AG08395 (cell line): Measurements from ENCODE around the gene TMEM52.

Source experiments
- DNase-seq: peaks from one replicate; pipeline ENCODE4 v3.0.0; 2012; ENCODE audit warnings: mixed read lengths, low spot score

TMEM52 gene

GRCh38 chr1:1926346-1926811, 7.3 kb upstream of the TMEM52 start:
- no peak for DNase-seq

- DNase-seq, result no peak
These were observed 6.6 kb upstream of the TMEM52 start for GRCh38 chr1:1925437-1926345.

GRCh38 chr1:1924849-1925248, 5.8 kb upstream of the TMEM52 start:
- no peak for DNase-seq

GRCh38 chr1:1924386-1924785, 5.3 kb upstream of the TMEM52 start:
- no peak for DNase-seq

- DNase-seq, result no peak
These were observed 4.1 kb upstream of the TMEM52 start for GRCh38 chr1:1922956-1923833.

GRCh38 chr1:1922702-1922955, 3.5 kb upstream of the TMEM52 start:
- DNase-seq, result no peak

- DNase-seq, result no peak
These were observed 3.0 kb upstream of the TMEM52 start for GRCh38 chr1:1921901-1922701.

GRCh38 chr1:1921459-1921862, 2.4 kb upstream of the TMEM52 start:
- DNase-seq, result no peak

GRCh38 chr1:1920608-1921458, 1.8 kb upstream of the TMEM52 start:
- DNase-seq, result no peak

GRCh38 chr1:1920057-1920607, 1.1 kb upstream of the TMEM52 start:
- DNase-seq, result no peak

- DNase-seq, result peak; percentile 100
These were observed 401 bp upstream of the TMEM52 start for GRCh38 chr1:1919304-1920056.

- peak; percentile 15 for DNase-seq
These were observed 831 bp downstream of the TMEM52 start for GRCh38 chr1:1917995-1918900.

GRCh38 chr1:1917304-1917976, 1.6 kb downstream of the TMEM52 start:
- DNase-seq, result no peak

- no peak for DNase-seq
These were observed 2.2 kb downstream of the TMEM52 start for GRCh38 chr1:1916851-1917251.

GRCh38 chr1:1915911-1916840, 2.9 kb downstream of the TMEM52 start:
- DNase-seq, result no peak

- no peak for DNase-seq
These were observed 3.9 kb downstream of the TMEM52 start, which contains the start of gene CALML6 for GRCh38 chr1:1914971-1915692. Gene CALML6, plus strand, starts transcription at chr1:1915260. Its CDS starts 21 bp downstream, at chr1:1915281.
